HepG2 (cell line): ENCODE results near the gene FAM200B.

Experiments
- CEBPB ChIP-seq: IDR thresholded peaks from 2 replicates; pipeline ENCODE4 v1.6.1; 2011; ENCODE audit warnings: low read depth, low read length, improper control_type of control experiment, borderline replicate concordance
- EP300 ChIP-seq, 3 experiments: sonication (generic) in 1 of 3; formaldehyde crosslinking in 1 of 3; IDR thresholded peaks; 2 replicates each; pipeline versions ENCODE4 v1.5.1 to v1.6.1; 2011 to 2020; ENCODE audit warnings: low read depth in 2 of 3, low read length in 2 of 3, borderline replicate concordance in 1 of 3, improper control_type of control experiment in 1 of 3, mild to moderate bottlenecking in 1 of 3, missing genetic modification reagents in 1 of 3, moderate library complexity in 1 of 3
- ISL2 ChIP-seq: sonication (generic); formaldehyde crosslinking; IDR thresholded peaks from 2 replicates; pipeline ENCODE4 v1.5.0; 2020; ENCODE audit warnings: missing genetic modification reagents
- KAT7 ChIP-seq: IDR thresholded peaks from 2 replicates; pipeline ENCODE4 v1.6.1; 2018; ENCODE audit warnings: borderline replicate concordance, missing compliant biosample characterization
- SKI ChIP-seq: fragments of 450-650 bp; IDR thresholded peaks from one replicate; pipeline ENCODE4 v1.6.1; 2018; ENCODE audit warnings: mild to moderate bottlenecking; ENCODE audit not compliant: partially characterized antibody
- SMC3 ChIP-seq: IDR thresholded peaks from 2 replicates; pipeline ENCODE4 v1.6.1; 2011; ENCODE audit warnings: low read length, improper control_type of control experiment
- SP4 ChIP-seq: sonication (generic); formaldehyde crosslinking; IDR thresholded peaks from 2 replicates; pipeline ENCODE4 v1.8.1; 2023; ENCODE audit warnings: mild to moderate bottlenecking, missing genetic modification reagents
- ZNF256 ChIP-seq: sonication (generic); formaldehyde crosslinking; conservative IDR thresholded peaks from 2 replicates; pipeline ENCODE4 v1.4.0; 2020; ENCODE audit warnings: missing genetic modification reagents
- ZNF264 ChIP-seq: sonication (generic); formaldehyde crosslinking; IDR thresholded peaks from 2 replicates; pipeline ENCODE4 v1.4.0; 2020; ENCODE audit warnings: missing genetic modification reagents
- ZNF317 ChIP-seq: sonication (generic); formaldehyde crosslinking; IDR thresholded peaks from 2 replicates; pipeline ENCODE4 v1.5.0; 2020; ENCODE audit warnings: mild to moderate bottlenecking, missing genetic modification reagents

DNA sequence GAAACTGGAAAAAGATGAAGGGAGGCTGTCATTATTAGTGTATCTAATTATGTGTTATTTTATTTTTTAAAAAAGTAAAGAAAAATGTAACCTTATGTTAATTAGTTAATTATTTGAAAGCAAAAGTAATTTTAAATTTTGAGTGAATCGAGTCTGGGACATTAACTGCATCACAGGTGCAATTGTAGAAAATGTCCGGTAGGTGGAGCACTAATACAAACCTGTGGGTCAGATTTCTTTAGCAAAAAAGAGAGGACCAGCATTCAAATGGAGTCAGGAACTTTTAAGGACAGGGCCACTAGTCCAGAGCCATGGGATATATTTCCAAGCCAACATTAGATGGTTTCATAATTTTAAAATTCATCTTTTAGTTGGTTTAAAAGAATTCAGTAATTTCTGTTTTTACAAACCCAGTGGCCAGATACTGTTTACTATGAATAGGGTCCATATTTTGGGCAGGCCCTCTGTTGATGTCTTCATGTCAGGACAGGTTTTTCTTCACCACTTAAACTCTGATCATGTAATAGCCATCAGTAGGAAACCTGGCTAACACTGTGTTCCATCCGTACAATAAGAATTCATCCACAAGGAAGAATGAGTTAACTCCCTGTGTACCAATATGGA is 48.4 kb downstream of the FAM200B start:
- TF ChIP-seq ZNF264 (no peak), CEBPB (no peak), SMC3 (peak; percentile 61; the same call in 1 of the 2 replicates), KAT7 (CRISPR knock-in tag) (no peak), ZNF256 (CRISPR knock-in tag) (no peak), ISL2 (CRISPR knock-in tag) (no peak), ZNF317 (CRISPR knock-in tag) (no peak), SP4 (no peak), EP300 (IDR thresholded peaks at IDR 0.05; ENCODE audit: low read depth in 2 of 2, low read length in 2 of 2) (no peak), EP300 (CRISPR knock-in tag; IDR thresholded peaks at IDR 0.05; ENCODE audit: borderline replicate concordance) (no peak), SKI (no peak)
